NCI-H2081 (cell line): ENCODE measurements around the gene PCARE.

Experiments used
- DNase-seq, 2 experiments: peaks; one replicate each; lab custom pipeline; 2025; lab: John Stamatoyannopoulos, UW

Gene PCARE

DNA sequence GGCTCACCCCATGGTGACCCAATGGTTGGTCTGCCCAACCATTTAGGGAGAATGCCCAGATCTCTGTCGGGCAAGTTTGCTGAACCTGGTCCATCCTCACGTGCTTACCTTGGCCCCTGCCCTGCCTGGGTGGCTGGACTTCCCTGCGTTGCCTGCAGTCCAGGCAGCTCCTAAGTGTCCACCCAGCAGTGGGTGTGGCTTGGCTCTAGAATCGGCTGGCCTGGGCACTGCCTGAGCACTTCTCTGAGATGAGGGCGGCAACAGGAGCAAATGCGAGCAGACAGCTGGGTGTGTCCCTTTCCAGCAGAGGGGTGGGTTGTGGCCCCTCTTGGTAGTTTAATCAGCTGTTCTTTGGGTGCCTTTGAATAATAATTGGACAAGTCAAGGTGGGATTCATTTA lies 11.3 kb downstream of the PCARE start:
- no peak for DNase-seq

DNA sequence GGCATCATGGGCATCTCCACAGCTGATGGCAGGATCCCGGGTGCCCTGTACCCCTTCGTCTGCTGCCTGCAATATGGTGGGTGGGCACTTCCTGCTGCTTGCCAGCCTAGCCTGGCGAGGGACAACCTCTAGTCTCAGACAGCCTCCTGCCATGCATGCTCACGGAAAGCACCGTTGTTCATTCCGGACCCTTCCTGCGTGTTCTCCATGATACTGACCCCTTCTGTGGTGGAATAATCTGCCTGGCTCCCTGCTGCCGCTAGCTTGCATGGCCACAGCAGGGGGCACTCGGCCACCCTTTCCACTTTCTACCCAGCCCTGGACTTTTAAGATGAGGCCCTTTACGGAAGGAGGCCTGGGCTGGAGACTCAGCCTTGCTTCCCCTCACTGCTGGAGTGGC lies 12.0 kb downstream of the PCARE start:
- DNase-seq: no peak

DNA sequence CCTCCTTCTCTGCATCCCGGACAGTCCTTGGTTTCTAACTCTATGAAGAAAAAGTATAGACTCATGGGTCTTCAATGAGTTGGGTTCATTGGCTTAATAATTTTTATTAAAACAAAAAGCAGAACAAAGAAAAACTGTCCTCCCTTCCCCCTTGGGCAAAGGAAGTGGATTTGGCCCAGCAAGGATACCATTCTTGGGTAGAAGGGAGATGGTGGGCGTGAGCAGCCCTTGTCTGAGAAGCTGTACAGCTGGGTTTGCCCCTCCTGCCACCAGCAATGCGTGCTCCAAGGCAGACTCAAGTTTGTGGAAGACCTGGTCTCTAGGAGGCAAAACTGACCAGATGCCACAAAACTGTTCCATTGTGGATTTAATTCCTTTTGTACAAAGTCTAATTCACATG lies 12.7 kb downstream of the PCARE start:
- DNase-seq: no peak

DNA sequence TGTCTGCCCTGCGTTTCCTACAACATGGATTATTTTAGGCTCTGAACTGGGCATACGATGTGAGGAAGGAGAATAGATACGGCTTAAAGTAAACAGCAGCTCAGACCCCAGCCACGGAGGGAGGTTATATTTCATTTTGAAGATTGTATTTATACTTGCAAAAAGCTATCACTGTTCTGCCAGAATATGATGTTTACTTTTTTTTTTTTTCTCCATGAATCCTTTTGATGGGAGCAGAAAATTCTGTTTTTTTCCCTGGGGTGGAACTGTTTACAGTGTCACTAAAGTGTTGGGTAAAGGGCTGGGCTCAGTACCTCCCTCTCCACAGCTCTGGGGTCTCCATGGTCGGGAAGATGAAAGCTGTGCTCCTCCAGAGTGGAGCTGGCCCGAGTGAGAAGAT lies 13.1 kb downstream of the PCARE start:
- no peak for DNase-seq

DNA sequence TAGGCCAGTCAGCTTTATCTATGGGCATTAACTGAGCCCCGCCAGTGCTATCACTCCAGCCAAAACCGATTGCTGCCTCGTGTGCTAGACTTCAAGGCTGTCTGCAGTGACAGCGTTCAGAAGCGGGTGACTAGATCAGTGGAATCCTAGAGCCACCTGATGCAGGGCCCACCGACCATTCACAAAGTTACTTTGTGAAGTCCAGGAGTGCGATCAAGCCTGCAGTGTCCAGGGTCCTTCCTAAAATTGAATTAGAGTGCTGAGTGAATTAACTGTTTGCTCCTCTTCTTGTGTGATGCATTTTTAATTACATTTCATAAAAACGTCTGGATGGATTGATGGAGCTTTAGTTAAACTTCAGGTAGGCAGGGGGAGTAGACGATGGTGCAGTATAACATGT lies 13.9 kb downstream of the PCARE start:
- no peak for DNase-seq

DNA sequence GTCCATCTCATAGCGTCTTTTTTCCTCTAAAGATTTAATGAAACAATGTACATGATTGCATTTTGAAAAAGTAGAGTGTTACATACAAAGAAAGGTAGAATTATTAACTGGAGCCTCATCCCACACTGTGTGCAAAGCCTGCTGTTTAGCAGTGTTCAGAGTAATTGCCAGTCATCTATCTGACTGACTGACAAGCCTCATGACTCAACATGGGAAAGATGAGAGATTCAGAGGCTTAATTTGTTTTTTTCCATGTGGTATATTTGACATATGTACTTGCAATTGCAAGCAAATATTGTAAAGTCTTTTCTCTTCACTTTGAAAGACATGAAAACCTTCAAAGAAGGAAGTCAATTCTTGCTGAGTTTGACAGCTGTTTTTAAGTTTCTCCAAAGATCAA lies 14.7 kb downstream of the PCARE start:
- DNase-seq: no peak

DNA sequence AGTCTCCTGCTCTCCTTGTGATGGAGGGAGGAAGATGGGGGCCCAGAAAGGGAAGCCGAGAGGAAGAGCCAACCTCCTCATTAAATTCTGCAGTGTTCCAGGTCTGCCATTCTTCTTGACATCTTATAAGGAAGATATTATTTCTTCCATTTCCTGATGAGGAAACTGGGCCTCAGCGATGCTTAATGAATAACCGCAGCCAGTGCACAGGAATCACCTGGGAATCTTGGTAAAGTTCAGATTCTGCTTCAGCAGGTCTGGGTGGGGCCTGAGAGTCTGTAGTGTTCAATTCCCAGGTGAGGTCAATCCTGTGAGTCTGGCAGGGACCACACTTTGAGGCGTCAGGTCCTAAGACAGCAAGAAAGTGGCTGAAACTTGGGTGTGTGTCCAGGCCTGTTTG lies 17.3 kb downstream of the PCARE start:
- no peak for DNase-seq

DNA sequence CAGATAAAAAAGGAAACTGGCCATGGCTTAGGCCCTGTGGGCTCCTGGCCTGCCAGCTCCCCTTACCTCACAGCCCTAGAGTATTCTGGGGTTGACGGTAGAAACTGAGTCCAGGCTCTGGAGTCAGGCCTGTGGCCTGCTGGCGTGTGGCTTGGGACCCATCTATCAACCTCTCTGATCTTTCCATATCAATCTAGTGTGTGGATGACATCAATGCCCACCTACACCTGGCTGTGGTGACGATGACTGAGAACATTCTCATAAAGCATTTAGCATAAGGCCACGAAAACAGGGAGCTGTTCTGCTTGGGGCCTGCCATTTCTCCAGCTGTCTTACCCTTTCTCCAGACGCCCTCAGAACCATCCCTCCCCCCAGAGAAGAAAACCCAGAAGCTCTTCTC lies 17.9 kb downstream of the PCARE start:
- no peak for DNase-seq

DNA sequence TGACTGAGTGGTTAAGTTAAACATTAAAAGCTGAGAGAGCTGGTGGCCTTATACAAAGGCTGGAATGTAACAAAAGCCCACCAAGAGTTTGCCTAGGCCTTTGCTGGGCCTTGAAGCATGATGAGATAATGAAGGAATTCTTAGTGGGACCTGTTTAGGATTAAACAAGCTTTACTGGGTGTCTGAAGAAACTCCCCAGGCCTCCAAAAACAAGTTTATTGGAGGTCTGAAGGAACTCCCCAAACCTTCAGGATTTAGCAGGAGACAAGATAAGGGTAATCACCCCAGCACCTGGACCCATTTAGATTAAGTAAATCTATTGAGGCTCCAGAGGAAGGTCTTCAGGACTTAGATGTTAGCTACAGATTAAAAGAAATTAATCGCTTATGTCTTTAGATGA lies 18.7 kb downstream of the PCARE start:
- DNase-seq: no peak

DNA sequence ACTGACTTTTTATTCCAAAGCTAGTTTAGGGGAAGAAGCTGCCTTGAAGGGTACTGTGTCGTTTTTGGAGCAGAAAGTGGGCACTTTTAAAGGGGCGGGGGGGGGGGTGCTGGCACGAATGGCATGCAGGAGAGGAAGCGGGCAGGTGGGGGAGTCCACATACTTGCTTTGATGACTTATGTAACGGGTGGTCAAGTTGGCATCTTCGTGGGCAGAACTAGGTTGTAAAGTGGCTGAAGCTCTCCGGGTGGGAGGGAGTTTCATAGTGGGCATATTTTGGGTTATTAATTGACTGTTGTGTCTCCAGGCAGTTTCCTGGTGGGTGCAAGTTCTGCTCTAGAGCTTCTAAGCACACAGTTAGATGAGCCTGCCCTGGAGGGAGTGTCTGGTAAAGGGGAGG lies 19.9 kb downstream of the PCARE start:
- DNase-seq: no peak

DNA sequence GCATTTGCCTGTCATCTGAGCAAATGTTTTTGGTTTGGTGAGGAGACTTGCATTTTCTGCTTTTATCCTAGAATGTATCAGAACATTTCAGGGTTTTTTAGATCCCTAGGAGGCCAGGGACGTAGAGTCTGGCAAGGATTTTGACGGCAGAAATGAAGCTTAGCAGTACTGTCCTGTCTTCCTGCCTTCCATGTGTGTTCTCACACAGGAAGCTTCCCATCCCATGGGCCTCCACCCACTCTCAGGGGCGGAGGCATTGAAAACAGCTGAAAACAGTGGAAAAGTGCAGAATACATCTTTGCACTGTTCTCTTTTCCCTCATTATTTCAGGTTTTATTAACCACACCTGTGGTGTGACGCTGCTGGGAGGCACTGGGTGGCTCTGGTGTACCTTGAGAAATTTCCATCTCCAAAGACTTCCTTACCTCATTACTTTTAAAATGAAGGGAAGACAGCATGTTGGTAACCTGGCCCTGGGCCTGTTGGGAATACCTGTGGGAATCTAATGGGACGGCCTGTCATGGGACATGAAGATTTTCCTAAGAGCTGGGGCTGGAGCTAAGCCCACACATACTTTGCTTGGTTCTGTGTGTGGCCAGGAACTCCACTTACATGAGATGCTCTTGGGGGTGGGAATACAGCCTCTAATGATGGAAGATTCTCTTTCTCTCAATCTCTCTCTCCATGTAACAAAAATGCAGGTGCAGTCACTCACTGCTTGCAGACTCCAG lies 20.5 kb downstream of the PCARE start:
- no peak for DNase-seq

DNA sequence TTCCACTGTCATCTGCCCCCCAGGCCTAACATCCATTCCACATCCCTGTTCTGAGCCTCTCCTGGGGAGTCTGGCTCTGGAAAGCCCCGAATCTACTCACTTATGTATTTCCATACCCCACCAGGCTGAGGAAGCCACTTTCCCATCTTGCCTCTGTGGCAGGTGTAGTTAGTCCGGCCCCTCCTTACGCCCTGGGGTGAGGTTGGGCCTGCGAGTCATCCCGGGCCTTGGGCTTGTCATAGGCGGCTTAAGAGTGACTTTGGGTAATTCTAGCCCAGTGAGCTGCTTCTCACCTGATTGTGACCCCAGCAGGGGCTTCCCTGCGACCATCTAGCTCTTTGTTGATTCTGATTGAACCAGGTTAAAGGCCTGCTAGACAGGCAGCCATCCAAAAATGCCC lies 21.1 kb downstream of the PCARE start:
- DNase-seq: no peak

DNA sequence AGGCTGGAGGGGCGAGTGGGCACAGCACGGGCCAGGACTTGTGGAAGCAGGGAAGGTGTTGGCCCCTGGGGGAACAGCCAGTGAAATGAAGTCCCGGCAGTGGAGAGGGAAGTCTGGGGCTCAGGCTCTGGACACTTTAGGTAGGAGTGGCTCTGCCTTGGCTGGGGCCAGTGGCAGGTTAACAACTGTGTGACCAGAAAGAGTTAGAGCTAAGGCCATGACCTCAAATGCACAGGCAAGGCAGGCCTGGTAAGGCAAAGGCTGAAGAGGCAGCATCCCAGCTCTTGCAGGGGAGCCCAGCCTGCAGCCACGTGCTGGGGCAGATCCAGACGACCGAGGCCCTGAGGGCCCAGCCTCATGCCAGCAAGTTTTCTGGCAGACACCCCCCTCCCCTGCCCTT lies 21.5 kb downstream of the PCARE start:
- DNase-seq: no peak

DNA sequence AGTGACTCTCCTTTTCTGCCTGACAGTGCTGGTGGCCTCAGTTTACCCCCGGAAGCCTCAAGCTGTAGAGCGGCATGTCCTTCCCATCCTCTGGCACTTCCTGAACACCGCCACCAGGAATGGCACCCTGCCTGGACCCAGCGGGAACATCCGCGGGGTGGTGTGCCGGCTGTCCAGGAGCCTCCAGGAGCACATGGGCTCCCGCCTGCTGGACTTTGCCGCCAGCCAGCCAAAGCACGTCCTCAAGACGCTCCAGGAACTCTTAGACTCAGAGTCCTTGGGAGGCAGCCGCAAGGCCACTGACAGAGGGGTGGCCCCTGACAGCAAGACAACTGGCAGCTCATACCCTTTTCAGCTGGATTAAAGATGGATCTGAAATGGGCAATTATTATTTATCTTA lies 22.6 kb downstream of the PCARE start:
- DNase-seq: no peak

DNA sequence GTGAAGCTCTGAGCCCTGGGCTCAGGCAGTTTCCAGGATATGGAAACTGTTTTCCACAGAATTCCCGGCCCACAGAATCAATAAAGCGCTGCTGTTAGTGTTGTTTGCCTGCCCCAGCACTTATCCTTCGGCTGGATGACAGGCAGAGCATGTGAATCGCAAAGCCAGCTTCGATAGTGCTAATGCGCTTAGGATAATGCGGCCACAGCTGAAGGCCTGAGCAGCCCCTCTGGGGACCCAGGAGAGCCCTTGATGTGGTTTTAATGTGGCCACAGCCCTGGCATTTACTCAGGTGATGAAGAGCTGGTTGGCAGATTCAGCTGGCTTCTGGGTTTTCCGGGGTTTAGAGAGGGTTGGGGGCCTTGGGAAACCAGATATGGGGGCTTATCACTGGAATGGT lies 23.7 kb downstream of the PCARE start:
- DNase-seq: no peak

DNA sequence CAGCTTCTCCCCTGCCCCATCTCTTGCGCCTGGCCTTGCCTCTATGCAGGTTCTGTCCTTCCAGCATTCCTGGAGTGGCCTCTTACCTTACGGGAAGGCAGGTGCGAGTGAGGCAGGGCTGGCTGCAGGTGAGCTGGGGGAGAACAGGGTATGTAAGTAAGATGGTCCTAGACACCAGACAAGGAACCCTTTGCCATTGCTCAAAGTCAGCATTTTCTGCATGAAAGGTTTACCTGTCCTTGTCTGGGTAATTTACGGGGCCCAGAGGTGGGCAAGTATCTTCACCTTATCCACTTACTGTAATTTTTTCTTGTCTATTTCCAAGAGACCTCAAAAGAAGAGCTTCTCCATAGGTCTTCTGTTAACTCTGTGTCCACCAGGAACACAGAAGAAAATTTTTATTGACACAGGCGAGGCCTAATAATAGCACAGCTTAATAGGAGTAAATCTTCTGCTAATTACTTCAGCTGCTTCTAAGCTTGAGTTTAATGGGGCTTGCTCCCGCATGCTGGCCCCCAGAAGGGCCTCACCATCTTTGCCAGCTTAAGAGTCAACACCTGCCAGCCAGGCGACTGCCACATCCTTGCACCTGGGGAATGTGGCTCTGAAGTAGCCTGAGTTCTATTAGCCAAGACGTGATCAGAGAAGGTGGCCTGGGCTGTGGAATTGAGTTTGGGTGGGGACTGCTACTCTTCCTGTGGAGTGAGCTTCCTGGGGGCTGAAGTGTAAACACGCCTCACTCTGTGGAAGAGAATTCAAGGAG lies 27.1 kb downstream of the PCARE start:
- no peak for DNase-seq

DNA sequence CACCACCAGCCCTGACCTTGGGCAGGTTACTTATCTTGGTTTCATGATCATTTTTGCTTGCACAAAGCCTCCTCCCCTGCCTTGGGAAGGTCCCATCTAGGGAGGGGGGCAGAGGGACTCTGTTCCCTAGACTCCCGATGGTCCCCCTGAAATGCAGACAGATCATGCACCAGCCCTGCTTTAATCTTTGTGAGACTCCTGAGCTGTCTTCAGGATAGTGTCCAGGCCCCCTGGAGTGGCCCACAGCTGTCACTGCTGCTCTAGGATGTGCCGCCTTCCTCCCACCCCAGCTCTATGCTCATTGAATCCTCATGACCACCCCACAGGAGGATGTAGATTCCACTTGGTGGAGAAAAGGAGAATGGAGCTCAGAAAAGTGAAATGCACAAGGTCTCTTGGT lies 28.0 kb downstream of the PCARE start:
- DNase-seq: no peak

DNA sequence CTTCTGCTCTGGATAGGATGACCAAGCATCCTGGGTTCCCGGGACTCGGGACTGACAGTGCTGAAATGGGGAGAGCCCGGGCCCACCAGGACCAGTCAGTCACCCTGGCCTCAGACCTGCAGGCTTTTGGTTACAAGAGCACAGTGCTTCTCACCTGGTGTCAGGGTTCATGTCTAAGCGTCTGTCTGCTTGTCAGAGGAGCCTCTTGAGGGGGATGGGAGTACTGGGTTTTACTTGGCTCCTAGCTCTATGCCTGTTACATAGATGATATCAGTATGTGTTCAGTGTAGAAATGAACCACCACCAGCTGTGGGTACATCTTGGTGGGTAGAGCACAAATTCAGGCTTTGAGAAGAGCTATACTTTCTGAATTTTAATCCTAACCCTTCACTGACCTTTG lies 29.9 kb downstream of the PCARE start:
- DNase-seq: no peak

DNA sequence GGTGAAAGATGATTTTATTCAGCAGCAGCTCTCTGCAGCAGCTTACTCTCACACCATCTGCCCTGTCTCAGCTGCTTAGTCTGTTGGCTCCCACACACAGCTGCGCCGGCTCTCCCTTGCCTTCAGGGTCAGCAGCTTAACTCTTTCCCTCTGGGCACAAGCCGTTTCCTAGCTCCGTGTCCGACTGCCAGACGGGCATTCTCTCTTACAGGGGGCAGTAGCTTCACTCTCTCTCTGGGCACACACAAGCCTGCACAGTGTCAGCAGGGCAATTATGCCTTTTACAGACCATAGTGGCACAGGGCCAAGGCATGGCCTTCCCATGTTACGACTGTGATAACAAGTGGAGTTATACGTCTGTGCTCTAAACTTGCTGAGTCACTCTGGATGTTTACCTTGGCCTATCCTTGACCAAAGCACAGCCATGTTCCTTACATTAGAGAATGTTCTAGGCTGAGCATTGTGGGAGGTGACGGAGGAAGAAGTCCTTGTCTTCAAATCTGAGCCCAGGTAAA lies 31.7 kb downstream of the PCARE start:
- peak in 1 of 2 experiments; percentile 58 for DNase-seq

DNA sequence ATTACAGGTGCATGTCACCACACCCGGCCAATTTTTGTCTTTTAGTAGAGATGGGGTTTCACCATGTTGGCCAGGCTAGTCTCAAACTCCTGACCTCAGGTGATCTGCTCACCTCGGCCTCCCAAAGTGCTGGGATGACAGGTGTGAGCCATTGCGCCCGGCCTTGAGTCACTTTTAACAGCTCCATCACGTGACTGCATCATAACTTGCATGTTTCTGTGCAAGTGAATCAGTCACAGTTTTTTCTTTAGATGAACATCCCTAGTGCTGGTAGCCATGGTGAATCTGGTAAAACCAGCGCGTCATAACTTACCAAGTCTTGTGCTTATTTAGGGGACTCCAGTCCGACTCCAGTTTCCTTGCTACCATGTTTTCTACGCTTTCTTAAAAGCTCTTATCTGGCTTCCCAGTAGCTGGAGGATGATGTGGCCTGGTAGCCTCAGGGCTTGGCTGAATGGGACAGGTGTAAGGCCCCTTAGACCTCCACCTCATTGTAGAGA lies 33.1 kb downstream of the PCARE start:
- DNase-seq: no peak

DNA sequence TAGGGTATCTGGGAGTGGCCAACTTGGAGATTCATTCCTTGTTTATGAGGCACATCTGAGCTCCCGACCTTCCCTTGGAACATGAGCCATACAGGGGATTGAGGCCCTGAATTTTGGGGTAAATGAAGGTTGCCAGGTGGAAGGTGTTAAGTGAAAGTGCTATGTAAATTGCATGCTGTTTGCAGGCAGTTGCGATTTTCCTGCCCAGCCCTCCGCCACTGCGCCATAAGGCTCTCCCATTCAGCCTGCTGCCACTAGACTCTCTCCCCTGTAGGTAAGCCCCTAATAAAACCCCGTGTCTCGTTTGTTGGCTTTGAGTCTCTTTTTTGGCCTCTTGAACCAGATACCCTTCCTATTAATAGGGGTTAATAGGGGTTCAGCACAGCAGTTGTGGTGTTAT lies 33.8 kb downstream of the PCARE start:
- no peak for DNase-seq

DNA sequence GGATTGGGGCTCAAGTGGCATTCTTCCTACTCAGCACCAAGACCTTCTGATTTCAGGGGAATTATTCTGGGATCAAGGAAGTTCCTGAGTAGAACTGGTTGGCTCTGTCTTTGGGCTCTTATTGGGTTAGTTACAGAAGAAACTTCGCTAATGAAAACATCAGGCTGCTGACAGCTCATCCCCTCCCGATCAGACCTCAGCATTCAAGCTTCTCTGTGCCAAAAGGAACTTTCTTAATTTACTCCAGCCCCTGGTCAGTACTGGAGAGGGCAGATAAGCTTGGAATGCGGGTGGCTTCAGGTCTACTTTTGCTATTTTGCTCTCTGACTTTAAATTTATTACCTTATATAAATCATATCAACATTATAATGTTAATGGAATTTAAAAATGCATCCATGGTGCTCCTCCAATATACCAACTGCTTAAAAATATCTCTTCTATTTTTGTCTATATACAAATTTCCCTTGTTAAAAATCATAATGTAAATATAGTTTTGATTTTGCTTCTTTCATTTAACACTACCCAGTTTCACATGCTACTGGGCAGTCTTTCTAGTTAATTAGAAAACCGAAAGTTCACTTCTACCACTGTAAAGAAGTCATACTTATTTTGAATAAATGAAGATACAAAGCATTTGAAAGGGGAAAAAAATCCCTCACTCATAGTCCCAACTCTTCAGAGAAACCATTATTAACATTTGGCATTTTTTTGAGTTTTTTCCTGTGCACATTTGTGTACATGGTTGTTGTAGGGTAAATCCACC lies 34.4 kb downstream of the PCARE start:
- no peak for DNase-seq
